DOHH2 (cell line): ENCODE measurements around the gene VPS41.

Source experiments
- H3F3A ChIP-seq: fragments of 200-600 bp; sonication (generic), shearing (Covaris generic); 2 replicates; pipeline ENCODE4 v1.6.0; 2016; ENCODE audit warnings: antibody characterized with exemption, mild to moderate bottlenecking; ENCODE audit not compliant: control insufficient read depth, insufficient read depth
- H3K27ac ChIP-seq: fragments of 200-600 bp; sonication (generic); 2 replicates; pipeline ENCODE4 v1.5.1; 2014; ENCODE audit warnings: low read depth, mild to moderate bottlenecking, low read length, moderate library complexity
- H3K27me3 ChIP-seq: fragments of 200-600 bp; sonication (generic); 2 replicates; pipeline ENCODE4 v1.6.1; 2014; ENCODE audit warnings: mild to moderate bottlenecking, low read length, mixed read lengths; ENCODE audit not compliant: control insufficient read depth
- H3K36me3 ChIP-seq: fragments of 200-600 bp; sonication (generic); 2 replicates; pipeline ENCODE4 v1.6.1; 2014; ENCODE audit warnings: mild to moderate bottlenecking, low read length, moderate library complexity, mixed read lengths; ENCODE audit not compliant: control insufficient read depth
- H3K4me1 ChIP-seq: fragments of 200-600 bp; sonication (generic); 2 replicates; pipeline ENCODE4 v1.6.1; 2014; ENCODE audit warnings: mild to moderate bottlenecking, low read length, mixed read lengths; ENCODE audit not compliant: control insufficient read depth
- H3K4me2 ChIP-seq: fragments of 200-600 bp; sonication (generic); 2 replicates; pipeline ENCODE4 v1.6.0; 2014; ENCODE audit warnings: mild to moderate bottlenecking, low read length, moderate library complexity
- H3K4me3 ChIP-seq: fragments of 200-600 bp; sonication (generic); 2 replicates; pipeline ENCODE4 v1.5.1; 2014; ENCODE audit warnings: mild to moderate bottlenecking, low read length, mixed read lengths
- H3K79me2 ChIP-seq: fragments of 200-600 bp; sonication (generic); 2 replicates; pipeline ENCODE4 v1.6.1; 2014; ENCODE audit warnings: mild to moderate bottlenecking, low read length, mixed read lengths; ENCODE audit not compliant: control insufficient read depth
- H3K9me2 ChIP-seq: fragments of 200-600 bp; sonication (generic); replicated peaks from 2 replicates; pipeline ENCODE4 v1.6.1; 2014; ENCODE audit warnings: mild to moderate bottlenecking, low read length, mixed read lengths; ENCODE audit not compliant: control insufficient read depth
- H3K9me3 ChIP-seq: fragments of 200-600 bp; sonication (generic); 2 replicates; pipeline ENCODE4 v1.6.1; 2014; ENCODE audit warnings: antibody characterized with exemption, low read length, mixed read lengths; ENCODE audit not compliant: control insufficient read depth, insufficient read depth
- H4K20me1 ChIP-seq: fragments of 200-600 bp; sonication (generic); 2 replicates; pipeline ENCODE4 v1.6.0; 2014; ENCODE audit warnings: low read depth, mild to moderate bottlenecking, antibody characterized with exemption, low read length, moderate library complexity; ENCODE audit not compliant: control insufficient read depth, insufficient read depth
- EZH2phosphoT487 ChIP-seq: fragments of 200-600 bp; sonication (generic); IDR thresholded peaks from 2 replicates; pipeline ENCODE4 v1.6.1; 2017; ENCODE audit warnings: borderline replicate concordance, mild to moderate bottlenecking, antibody characterized with exemption, low read length, moderate library complexity, mixed read lengths
- TF ChIP-seq, protein P1 (sequence below): fragments of 200-600 bp; sonication (generic); IDR thresholded peaks from one replicate; pipeline ENCODE4 v1.5.1; 2014; ENCODE audit warnings: antibody characterized with exemption, mild to moderate bottlenecking, low read depth, low read length; ENCODE audit not compliant: poor library complexity, severe bottlenecking

VPS41 gene

DNA sequence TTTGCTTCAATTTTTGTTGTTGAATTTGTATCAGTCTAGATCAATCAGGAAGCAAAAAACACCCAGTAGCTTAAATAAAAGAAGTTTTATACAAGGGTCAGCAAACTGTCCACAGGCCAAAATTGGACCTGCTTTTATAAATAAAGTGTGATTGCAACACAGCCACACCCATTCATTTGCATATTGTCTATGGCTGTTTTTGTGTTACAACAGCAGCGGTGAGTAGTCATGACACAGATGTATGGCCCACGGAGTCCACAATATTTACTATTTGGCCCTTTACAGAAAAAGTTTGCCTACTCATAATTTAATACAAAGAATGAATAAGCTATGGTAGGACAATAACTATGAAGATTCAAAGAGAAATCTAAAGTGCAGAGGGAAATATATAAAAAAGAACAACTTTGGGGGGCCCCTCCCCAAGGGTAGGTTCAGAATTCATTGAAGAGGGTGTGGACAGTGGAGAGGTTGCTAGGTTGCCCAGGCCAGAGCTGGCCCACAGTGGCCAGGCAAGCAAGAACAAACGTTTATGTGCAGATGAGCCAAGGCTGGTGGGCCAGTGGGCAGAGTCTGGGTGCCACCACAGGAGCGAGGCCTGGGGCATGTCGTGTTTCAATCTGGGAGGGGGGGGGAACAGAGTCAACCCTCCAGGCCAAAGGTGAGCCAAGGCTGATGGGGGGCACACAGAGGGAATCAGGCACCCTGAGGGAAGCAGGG, 230.9 kb downstream of the VPS41 start:
- H3K79me2 ChIP-seq: no peaks in the 10 kb centered on the region
- H3K36me3 ChIP-seq: no peaks in the 10 kb centered on the region
- no peak overlapping the region for H3K4me2 ChIP-seq
- no peaks in the 10 kb centered on the region for H4K20me1 ChIP-seq
- no peaks in the 10 kb centered on the region for H3F3A ChIP-seq
- no peak for TF ChIP-seq EZH2phosphoT487
- TF ChIP-seq, protein P1, sequence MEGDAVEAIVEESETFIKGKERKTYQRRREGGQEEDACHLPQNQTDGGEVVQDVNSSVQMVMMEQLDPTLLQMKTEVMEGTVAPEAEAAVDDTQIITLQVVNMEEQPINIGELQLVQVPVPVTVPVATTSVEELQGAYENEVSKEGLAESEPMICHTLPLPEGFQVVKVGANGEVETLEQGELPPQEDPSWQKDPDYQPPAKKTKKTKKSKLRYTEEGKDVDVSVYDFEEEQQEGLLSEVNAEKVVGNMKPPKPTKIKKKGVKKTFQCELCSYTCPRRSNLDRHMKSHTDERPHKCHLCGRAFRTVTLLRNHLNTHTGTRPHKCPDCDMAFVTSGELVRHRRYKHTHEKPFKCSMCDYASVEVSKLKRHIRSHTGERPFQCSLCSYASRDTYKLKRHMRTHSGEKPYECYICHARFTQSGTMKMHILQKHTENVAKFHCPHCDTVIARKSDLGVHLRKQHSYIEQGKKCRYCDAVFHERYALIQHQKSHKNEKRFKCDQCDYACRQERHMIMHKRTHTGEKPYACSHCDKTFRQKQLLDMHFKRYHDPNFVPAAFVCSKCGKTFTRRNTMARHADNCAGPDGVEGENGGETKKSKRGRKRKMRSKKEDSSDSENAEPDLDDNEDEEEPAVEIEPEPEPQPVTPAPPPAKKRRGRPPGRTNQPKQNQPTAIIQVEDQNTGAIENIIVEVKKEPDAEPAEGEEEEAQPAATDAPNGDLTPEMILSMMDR: no peak
- H3K27me3 ChIP-seq: peaks cover 6% of the 10 kb centered on the region; the same call in 1 of the 2 replicates
- no peaks in the 10 kb centered on the region for H3K4me1 ChIP-seq
- no peak overlapping the region for H3K27ac ChIP-seq
- H3K4me3 ChIP-seq: no peak overlapping the region
- no peaks in the 10 kb centered on the region for H3K9me2 ChIP-seq
- no peaks in the 10 kb centered on the region for H3K9me3 ChIP-seq

DNA sequence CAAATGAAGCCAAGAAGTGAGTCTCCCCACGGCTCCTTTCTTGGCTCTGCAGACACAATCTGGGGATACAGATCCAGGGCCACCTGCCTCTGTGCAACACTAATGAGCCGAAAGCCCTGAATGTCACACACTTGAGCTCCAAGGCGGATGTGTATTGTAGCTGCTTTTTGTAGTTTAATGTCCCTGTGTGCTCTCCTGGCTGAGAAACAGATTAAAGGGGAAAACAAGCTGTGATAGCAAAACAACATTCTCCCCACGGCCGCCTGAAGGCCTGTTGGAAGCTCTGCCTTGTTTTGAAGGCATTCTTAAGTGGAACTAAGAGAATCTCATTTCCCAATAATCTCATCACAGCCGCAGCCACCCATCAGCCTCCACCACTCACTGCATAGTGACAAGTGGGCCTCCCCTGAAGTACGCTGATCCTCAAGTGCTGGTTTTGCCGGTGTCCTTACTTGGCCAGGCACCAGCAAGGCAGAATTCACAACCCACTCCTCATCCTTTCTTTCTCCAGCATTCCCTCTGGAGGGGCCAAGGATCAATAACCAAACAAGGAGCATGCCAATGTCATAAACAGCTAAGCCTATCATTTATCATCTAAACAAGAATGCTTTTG, 233.4 kb downstream of the VPS41 start:
- TF ChIP-seq, protein P1: no peak
- TF ChIP-seq EZH2phosphoT487: no peak
- no peak overlapping the region for H3K4me2 ChIP-seq
- no peaks in the 10 kb centered on the region for H3K36me3 ChIP-seq
- H3K9me2 ChIP-seq: no peaks in the 10 kb centered on the region
- no peak overlapping the region for H3K27ac ChIP-seq
- H3F3A ChIP-seq: no peaks in the 10 kb centered on the region
- H3K4me3 ChIP-seq: no peak overlapping the region
- peaks cover 6% of the 10 kb centered on the region; the same call in 1 of the 2 replicates for H3K4me1 ChIP-seq
- no peaks in the 10 kb centered on the region for H4K20me1 ChIP-seq
- H3K9me3 ChIP-seq: no peaks in the 10 kb centered on the region
- H3K79me2 ChIP-seq: no peaks in the 10 kb centered on the region
- H3K27me3 ChIP-seq: no peaks in the 10 kb centered on the region

DNA sequence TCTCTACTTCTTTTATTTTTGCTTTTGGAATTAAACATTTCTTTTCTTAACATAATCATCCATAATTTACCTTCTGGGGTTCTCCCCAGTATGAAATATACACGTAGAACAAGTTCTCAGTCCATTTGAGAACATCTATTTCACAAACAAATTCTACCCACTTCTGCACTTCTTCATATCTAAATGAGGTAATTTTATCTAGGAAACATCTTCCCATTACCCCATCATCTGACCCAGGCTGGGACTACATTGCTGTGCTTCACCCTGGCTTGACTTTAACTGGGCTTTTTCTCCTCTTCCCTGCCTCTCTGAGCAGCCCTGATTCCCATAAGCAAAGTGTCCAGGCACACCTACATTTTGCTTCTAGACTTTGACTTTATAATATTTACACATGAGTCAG, 234.5 kb downstream of the VPS41 start:
- Histone ChIP-seq H4K20me1 (no peaks in the 10 kb centered on the region), H3K36me3 (no peaks in the 10 kb centered on the region), H3K4me1 (peaks cover 6% of the 10 kb centered on the region; the same call in 1 of the 2 replicates), H3K4me3 (no peak overlapping the region), H3K27ac (no peak overlapping the region), H3K79me2 (no peaks in the 10 kb centered on the region), H3K9me3 (no peaks in the 10 kb centered on the region), H3K27me3 (no peaks in the 10 kb centered on the region), H3F3A (no peaks in the 10 kb centered on the region), H3K9me2 (no peaks in the 10 kb centered on the region), H3K4me2 (no peak overlapping the region)
- no peak for TF ChIP-seq EZH2phosphoT487
- TF ChIP-seq, protein P1: no peak
